SK-N-MC (cell line): ENCODE data around the gene SCRT2.

Experiments used
- EZH2 ChIP-seq: fragments of 200-600 bp; sonication (generic); IDR thresholded peaks from one replicate; pipeline ENCODE4 v1.6.1; 2017; ENCODE audit warnings: antibody characterized with exemption
- POLR2AphosphoS5 ChIP-seq: IDR thresholded peaks from 2 replicates; pipeline ENCODE4 v1.6.1; 2012; ENCODE audit warnings: mild to moderate bottlenecking, low read depth, low read length, borderline replicate concordance

DNA sequence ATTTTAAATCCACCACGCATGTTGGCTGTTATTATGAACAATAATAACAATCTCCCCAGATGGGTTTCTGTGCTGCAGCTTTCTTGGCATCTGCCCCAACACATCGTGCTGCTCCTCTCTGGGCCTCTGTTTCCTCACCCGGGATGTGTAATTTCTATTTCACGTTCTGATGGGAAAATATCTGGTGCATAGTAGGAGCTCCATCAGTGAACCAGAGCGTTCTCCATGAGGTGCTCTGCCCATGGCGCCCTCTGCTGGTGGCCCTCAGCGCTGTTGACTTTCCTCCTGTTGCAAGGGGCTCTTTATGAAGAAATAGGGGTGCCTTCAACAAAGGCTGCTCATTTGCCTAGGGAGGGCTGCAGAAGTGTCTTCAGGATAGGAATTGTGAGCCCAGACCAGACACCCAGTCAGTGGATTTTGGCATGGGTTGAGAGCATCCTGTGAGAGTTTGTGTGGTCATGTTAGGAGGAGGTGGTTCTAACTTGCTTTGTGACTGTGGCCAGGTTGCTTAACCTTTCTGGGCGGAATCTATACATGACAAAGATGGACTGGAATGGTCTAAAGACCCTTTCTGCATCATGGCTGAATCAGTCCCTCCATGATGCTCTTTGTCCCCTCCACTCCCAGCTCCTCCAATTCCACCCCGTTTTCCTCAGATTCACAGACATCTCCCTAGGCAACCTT lies 8.1 kb downstream of the SCRT2 start:
- TF ChIP-seq POLR2AphosphoS5 = no peak
- TF ChIP-seq EZH2 = no peak
